Liver (tissue), 3 donors: ENCODE measurements around the gene SLC9C2.

Experiments used
- ATF3 ChIP-seq: IDR thresholded peaks from 2 replicates; pipeline ENCODE4 v1.6.1; 2016; ENCODE audit warnings: antibody characterized with exemption
- NR2F2 ChIP-seq: IDR thresholded peaks from 2 replicates; pipeline ENCODE4 v1.6.1; 2016; ENCODE audit warnings: antibody characterized with exemption
- RAD21 ChIP-seq, 2 donors: IDR thresholded peaks; 2 replicates each; pipeline ENCODE4 v1.6.1; 2016; ENCODE audit warnings: antibody characterized with exemption in 2 of 2, mild to moderate bottlenecking in 2 of 2
- REST ChIP-seq: IDR thresholded peaks from 2 replicates; pipeline ENCODE4 v1.6.1; 2016; ENCODE audit warnings: antibody characterized with exemption, mild to moderate bottlenecking
- RXRA ChIP-seq, 2 donors: IDR thresholded peaks; 2 replicates each; pipeline ENCODE4 v1.6.1; 2017 to 2018; ENCODE audit warnings: antibody characterized with exemption in 2 of 2, mild to moderate bottlenecking in 1 of 2
- ZBTB33 ChIP-seq: IDR thresholded peaks from 2 replicates; pipeline ENCODE4 v1.6.1; 2016; ENCODE audit warnings: antibody characterized with exemption
- TF ChIP-seq, protein P1 (sequence below): fragments of 150-350 bp; IDR thresholded peaks from 2 replicates; pipeline ENCODE4 v1.5.1; 2017; ENCODE audit warnings: improper control_type of control experiment, low read depth, low read length; ENCODE audit not compliant: missing input control
- TF ChIP-seq, protein P2 (sequence below): IDR thresholded peaks from 2 replicates; pipeline ENCODE4 v1.6.1; 2016; ENCODE audit warnings: antibody characterized with exemption
- donor health status: healthy.
- donor health status: healthy.

- TF ChIP-seq NR2F2 (no peak), RAD21 (IDR thresholded peaks at IDR 0.05) (no peak), ATF3 (no peak), RXRA (IDR thresholded peaks at IDR 0.05) (no peak), ZBTB33 (no peak), REST (no peak)
- TF ChIP-seq, protein P1, sequence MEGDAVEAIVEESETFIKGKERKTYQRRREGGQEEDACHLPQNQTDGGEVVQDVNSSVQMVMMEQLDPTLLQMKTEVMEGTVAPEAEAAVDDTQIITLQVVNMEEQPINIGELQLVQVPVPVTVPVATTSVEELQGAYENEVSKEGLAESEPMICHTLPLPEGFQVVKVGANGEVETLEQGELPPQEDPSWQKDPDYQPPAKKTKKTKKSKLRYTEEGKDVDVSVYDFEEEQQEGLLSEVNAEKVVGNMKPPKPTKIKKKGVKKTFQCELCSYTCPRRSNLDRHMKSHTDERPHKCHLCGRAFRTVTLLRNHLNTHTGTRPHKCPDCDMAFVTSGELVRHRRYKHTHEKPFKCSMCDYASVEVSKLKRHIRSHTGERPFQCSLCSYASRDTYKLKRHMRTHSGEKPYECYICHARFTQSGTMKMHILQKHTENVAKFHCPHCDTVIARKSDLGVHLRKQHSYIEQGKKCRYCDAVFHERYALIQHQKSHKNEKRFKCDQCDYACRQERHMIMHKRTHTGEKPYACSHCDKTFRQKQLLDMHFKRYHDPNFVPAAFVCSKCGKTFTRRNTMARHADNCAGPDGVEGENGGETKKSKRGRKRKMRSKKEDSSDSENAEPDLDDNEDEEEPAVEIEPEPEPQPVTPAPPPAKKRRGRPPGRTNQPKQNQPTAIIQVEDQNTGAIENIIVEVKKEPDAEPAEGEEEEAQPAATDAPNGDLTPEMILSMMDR = no peak
- TF ChIP-seq, protein P2, sequence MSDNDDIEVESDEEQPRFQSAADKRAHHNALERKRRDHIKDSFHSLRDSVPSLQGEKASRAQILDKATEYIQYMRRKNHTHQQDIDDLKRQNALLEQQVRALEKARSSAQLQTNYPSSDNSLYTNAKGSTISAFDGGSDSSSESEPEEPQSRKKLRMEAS = no peak
Observed at GRCh38 chr1:173551699-173552098, 51.2 kb downstream of the SLC9C2 start.
